NCI-H345 treated with DMSO at 0.1 percent for 48 hours (cell line): ENCODE results near the gene TRIP13.
"Not testable (repeated sequence)": the region's sequence is repeated elsewhere in the genome, so short reads cannot be mapped to it uniquely, and the experiment has no call there.

Experiments
- DNase-seq: peaks from one replicate; lab custom pipeline; 2025; ENCODE audit not compliant: unreplicated experiment; lab: John Stamatoyannopoulos, UW

Gene TRIP13

DNA sequence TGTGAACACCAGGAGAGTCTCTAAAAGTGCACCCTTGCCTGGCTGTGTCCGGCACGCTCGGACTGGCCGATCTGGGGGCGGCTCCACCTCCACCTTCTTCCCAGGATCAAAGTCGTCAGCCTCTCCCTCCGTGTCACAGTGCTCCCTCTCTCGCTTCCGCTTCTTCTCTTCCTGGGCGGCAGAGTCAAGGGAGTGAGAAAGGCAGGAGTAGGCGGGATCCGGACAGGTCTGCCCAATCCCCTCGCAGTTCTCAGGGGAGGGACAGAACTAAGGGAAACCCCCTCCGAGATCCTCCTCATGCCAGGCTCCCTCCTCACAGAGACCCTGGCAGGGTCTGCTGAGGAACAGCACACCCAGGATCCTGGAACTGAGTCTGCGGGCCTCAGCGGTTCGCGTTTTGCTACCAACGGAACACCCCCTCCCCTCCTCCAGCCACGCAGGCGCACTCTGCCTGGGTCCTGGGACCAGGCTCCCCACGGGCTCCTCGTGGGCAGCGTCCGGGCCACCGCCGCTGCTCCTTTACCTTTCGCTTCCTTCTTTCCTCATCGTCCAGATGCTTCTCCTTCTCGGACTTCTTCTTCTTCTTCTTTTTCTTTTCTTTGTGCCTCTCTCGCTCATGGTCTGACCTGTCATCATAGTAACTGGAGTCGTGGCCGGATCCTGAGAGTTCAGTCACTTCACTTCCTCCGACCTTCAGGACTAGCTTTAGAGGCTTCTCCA, 1.4 kb upstream of the TRIP13 start:
- DNase-seq = no peak

DNA sequence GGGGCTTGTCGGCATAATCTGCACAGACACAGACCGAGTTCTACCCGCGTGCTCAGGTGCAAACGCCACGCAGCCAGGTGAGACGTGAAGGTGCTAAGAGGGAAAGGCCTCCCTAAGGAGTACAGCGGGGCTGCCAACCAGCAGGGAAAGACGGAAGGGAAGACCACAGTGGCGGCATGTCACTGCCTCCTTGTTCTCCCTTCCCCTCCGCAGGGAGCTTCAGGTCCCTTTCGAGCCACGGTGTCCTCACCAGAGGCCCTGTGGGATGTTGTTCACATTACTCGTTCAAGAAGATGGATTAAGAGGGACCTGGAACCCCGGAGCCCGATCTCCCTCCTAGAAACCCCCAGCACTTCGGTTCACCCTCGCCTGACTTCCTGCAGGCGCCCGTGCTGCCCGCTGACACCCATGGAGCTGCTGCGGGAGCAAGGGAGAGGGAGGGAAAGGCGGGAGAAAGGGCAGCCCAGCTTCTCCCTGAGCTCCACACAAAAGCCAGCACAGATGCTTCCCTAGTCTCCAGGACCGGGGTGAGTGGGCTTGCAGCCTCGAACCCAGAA, 769 bp upstream of the TRIP13 start:
- DNase-seq = no peak

DNA sequence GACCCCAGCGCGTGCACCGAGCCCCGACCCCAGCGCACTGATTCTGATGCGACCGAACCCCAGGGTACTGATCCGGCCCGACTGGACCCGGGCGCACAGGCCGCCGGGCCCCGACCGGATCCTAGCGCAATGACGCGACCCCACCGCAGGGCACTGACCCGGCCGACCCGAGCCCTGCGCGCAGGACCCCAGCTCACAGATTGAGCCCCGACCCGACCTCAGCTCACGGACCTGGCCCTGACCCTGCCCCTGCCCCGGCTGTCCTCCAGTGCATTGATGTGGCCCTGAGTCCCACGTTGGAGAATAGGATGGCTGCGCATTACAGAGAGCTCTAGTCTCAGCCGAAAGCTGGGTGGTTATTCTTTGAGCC, 438 bp downstream of the TRIP13 start:
- DNase-seq = no peak

DNA sequence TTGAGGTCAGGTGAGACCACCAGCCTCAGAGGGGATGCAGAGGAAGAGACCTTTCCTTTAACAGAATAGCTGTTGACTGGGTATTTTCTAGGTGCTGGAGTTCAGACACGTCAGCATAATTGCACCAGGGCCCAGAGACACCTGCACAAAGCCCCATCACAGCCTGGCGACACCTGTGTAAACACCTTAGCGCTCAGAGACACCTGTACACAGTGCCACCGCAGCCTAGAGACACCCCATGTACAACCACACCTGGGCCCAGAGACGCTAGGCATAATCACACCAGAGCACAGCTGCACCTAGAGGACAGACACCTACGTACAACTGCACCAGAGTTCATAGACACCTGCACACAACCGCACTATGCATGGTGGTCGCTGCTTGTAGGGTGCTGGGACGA, 1.0 kb downstream of the TRIP13 start:
- DNase-seq = no peak

DNA sequence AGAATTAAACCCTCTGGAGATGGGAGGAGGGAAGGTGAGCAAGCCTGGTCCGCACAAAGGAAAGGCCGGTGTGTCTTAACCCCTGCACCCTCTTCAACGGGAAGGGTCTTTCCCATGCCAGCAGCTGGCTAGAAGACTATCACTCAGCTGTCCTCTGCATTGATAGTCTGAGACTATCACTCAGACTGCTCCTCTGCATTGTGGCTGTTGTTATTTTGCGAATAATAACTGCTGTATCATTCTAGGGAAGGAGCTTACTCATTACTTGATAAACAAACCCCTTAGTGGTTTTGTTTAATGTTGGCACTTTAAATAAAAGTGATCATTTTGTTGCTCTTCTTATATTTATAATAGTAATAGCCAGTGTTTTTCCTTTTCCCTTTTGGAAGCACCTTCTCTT, 8.1 kb downstream of the TRIP13 start:
- no peak for DNase-seq

DNA sequence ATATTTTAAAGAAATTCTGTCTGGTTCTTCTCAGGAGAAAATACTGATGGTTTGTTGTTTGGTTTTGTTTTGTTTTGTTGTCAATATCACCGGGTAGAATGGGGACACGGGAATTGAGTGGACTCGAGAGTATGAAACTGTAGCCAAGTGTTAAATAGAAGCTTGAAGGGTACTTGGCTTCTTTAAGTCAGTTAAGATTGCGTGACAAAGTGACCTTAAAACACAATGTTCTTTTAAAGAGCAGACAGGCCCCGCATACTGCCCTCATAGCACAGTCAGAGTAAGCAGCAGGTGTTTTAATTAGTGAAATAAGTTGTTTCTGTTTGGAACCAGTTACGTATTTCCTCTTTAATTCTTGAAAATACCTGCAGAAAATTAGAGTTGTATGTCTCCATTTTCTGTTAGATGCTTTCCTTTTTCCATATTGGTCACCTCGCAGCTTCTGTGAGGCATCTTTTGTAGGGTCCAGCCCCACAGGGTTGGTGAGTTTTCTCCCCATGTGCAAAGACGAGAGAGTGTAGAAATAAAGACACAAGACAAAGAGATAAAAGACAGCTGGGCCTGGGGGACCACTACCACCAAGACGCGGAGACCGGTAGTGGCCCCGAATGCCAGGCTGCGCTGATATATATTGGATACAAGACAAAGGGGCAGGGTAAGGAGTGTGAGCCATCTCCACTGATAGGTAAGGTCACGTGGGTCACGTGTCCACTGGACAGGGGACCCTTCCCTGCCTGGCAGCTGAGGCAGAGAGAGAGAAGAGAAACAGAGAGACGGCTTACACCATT, 9.6 kb downstream of the TRIP13 start:
- DNase-seq = no peak

DNA sequence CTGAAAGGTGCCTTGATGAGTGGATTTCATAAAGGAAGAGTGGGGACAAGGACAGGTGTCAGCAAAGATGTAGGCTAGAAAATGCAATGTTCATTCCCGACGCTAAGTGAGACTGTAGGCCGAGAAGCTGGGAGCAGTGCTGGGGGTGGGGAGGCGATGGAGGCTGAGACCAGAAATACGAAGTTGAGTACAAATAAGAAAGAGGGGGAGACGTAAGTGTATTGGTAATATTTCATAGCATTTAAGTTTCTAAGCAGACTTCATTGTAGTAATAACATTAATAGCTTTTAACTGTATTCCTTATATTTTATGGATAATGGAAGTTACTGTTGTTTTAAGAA, 11.0 kb downstream of the TRIP13 start:
- DNase-seq = no peak

DNA sequence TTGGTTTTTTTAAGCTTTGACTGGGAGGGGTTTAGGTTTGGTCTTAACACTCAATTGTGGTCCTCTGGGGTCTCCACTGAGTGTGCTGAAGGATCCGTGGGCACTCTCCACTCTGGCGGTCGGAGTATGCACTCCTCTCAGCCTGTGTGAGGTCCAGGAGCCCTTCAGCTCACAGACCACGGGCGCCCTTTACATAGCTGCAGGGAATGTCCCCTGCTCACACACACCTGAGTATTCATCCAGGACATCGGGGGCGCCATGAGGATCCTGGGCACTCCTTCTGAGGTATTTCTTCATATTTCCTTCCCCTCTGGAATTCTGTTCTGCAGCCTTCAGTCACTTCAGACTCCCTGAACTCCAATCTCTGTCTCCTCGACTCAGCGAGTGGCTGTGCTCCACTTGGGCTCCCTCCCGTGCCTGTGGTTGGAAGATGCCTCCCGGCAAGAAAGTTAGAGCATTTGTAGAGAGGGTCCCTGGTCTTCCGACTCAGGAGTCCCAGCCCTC, 12.5 kb downstream of the TRIP13 start:
- no peak for DNase-seq

DNA sequence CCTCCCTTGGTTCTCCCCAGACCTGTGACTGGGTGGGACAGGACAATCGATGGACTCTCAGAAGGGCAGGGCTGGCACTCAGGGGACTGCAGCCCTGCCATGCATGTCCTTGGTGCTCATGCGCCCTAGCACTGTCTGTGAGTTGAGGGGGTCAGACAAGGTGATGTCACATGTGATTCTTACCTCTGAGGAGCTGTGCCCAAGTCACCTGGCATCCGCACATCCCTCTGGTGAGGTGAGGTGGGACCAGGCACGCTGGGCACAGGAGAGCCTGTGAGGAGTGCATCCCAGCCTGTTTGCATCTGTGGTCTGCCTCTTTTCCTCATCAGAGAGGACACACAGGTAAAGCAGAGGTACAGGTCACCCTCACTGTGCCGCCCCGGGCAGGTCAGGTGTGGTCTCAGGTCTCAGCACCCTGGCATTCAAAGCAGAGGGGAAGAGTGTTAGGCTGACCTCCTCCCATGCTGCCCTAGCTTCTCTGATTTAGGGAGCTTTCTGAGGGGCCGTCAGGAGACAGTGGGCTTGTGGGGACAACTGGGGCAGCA, 14.8 kb downstream of the TRIP13 start:
- DNase-seq = no peak

DNA sequence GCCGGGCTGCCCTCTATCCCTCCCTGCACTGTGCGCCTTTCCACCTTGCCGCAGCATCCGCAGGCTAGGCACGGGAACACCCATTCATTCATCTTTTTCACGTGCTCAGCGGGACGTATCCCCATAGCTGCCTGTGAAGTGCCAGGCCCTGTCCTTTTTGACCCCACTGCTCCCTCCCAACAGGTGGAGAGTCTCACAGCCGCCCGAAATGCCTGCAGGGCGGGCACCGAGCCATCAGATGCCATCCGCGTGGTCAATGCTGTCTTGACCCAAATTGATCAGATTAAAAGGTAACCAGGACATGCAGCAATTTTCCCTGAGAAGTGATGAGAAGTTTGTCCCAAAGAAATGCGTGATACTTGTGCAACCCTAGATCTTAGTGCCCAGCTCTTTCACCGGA, 15.5 kb downstream of the TRIP13 start:
- no peak for DNase-seq

DNA sequence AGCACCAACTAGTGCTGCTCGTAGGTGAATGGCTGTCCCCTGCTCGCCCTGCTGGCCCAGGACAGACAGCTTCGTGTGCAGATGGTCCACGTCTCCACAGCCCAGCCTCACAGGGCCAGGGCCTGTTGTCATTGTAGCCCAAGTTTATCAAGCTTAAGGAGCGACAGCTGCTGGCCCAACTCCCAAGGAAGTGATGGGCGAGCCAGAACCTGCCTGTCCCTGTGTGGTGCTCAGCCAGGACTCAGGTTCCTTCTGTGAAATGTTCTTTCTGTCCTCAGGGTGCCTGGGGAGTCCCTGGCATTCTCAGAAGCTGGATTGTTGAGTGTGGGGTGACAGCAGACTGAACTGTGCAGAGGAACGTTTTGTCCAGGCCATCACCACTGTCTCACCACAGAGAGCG, 16.4 kb downstream of the TRIP13 start:
- no peak for DNase-seq

DNA sequence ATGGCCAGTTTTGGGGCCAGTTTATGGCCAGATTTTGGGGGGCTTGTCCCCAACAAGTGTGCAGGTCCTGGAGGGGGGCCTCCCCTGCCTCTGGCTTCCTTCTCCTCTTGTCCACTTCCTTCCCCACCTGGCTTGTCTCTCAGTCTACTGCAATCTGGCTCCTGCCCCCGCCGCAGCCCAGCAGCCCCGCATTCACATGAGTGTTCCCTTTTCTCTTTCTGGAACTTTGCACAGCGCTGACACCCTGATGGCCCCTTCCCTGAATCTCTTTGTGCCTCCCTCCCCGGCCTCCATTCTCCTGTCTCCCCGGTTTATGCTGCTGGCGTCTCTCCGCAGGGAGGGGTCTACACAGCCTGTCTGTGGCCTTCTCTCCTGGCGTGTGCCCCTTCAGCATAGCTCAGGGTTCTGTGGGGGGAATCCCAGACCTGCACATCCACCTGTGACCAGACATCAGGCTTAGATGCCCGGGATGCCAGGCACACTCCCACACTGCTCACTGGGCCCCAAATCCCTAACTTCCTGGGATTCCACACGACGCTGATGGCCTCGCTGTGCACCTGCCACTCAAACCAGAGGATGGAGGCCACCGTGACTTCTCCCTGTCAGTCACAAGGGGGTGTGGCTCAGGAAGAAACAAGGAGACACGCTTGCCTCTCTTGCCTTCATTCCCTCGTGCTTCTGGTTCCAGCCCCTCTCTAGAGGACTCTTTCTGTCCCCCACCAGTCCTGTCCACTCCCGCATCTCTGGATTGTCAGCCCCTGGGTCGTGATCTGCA, 17.5 kb downstream of the TRIP13 start:
- no peak for DNase-seq

DNA sequence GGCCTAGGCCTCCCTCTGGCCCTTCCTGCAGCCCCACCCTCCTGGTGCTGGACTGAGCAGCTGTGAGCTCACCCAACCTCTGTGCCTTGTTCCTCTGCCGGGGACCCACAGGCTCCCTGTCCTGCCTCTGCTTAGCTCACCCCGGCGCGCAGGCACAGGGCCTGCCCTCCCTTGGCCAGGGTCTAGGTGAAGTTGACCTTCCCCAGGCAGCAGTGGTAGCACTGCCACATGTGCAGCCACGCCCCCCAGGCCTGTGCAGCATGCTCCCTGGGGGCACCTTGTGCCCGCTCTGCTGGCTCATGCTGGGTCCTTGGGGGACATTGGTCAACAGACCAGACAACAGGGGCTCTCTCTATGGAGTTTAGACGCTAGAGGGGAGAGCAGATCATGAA, 18.1 kb downstream of the TRIP13 start:
- DNase-seq = no peak

DNA sequence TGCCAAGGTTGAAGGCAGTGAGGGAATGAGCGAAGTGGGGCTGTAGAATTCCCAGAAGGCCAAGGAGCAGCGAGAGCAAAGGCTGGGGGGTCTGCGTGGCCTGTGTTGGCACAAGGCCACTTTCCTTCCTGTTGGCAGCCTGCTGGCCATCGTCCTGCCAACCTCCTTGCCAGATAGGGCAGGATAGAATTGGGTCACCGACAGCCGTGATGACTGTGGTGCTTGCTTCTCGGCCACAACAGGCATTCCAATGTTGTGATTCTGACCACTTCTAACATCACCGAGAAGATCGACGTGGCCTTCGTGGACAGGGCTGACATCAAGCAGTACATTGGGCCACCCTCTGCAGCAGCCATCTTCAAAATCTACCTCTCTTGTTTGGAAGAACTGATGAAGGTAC, 18.9 kb downstream of the TRIP13 start:
- no peak for DNase-seq

DNA sequence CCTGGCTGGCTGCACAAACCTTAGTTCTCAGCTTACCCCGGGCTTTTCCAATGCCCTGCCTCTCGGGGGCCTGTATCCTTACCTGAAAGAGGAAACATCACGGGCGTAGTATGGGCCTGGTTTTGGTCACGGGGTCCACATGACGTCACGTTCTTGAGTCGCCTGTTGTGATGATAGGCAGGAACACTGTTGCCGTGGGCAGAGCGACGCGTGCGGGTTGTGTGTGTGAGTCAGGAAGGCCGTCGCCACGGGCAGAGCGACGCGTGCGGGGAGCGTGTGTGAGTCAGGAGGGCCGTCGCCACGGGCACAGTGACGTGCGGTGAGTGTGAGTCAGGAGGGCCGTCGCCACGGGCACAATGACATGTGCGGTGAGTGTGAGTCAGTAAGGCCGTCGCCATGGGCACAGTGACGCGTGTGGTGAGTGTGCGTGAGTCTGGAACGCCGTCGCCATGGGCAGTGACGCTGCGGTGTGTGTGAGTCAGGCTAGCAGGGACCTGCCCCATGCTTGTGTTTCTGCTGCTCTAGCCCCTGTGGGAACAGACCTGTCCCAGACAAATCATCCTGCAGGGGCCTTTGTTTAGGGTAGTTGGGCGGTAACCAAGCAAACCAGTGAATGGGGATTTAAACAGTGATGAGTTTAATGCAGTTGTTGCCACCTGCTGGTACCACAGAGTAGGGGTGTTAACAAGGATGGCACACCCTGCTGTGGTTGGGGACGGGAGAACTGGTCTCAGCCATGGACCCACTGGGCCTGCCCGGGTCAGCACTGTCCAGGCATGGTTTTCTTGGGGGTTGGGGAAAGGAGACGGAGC, 19.8 kb downstream of the TRIP13 start:
- DNase-seq = no peak

DNA sequence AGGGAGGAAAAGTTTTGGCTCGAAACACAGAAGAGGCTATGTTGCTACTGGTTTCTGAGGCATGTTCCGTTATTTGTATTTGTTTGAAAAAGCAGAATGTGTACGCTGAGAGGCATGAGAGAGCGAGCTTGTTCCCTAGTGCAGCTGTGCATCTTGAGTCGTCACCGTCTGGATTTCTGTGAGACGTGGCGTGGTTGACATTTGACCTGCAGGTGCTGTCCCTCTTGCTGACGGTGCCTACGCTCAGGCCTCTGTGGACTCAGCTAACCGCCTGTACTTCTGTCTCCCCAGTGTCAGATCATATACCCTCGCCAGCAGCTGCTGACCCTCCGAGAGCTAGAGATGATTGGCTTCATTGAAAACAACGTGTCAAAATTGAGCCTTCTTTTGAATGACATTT, 21.5 kb downstream of the TRIP13 start:
- no peak for DNase-seq

DNA sequence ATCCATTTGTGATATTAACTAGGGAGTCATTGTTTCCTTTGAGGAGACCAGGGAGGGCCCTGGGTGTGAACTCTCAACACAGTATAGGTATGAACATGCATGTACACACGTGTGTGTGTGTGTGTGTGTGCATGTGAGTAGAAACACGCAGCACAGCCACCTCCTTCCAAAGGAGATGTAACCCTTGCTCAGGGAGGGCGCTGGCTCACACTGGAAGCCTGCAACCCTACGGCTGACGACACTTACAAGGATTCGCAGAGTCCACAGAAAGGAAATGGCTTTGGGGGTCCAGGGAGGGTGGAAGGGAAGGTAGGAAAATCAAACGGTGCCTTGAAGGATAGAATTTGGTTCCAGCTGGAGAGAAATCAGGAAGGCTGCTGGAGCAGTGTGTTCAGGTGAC, 21.9 kb downstream of the TRIP13 start:
- no peak for DNase-seq

DNA sequence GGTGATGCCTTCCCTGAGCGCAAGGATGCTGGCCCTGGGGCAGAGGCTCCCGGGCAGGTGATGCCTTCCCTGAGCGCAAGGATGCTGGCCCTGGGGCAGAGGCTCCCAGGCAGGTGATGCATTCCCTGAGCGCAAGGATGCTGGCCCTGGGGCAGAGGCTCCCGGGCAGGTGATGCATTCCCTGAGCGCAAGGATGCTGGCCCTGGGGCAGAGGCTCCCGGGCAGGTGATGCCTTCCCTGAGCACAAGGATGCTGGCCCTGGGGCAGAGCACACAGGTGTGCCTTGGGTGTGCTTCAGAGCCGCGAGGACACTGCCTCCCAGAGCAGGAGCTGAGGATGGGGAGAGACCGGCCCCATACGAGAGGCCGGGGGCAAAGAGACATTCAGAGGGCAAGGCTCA, 22.7 kb downstream of the TRIP13 start:
- DNase-seq = not testable (repeated sequence)

DNA sequence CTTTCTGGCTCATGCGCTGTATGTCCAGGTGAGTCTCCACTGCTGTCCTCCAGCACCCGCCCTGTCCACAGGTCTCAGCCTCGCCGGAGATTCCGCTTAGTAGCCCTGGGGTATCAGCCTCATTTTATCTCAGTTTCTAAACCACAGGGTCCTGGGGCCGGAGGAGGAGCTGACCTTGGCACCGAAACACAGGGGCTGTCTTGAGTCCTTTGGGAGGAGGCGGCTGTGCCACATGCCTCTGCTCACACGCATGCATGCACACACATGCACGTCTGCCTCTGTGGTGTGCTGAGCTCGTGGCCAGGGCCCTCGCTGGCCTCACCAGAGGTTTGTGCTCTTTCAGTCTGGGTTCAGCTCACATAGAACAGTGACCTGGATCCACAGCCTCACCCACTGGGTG, 23.3 kb downstream of the TRIP13 start:
- no peak for DNase-seq

DNA sequence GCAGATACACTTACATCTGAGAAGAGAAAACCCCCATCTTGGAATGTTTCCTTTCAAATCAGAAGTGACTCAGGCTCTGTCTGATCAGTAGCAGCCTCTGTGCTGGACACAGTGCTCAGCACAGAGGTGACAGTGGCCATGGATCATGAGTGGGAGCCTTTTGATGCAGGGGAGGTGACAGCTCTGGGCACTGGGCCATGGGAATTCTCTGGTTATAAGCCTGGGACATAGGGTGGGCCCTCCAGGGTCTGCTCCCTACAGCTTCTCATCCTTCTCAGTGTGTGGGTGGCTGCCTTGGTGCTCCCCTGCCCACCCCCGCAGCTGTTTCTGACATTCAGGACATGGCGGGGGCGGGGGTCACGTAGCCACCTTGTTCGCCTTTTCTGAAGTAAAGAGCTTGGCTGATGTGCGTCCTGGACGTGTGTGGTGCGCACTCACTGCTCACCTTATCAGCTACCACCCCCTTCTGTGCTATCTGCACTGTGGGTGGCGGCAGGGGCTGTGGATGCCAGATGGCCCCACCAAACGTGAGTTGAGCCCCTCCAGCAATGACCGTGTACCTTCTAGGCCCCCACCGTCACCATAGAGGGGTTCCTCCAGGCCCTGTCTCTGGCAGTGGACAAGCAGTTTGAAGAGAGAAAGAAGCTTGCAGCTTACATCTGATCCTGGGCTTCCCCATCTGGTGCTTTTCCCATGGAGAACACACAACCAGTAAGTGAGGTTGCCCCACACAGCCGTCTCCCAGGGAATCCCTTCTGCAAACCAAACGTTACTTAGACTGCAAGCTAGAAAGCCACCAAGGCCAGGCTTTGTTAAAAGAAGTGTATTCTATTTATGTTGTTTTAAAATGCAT, 24.0 kb downstream of the TRIP13 start:
- no peak for DNase-seq
